ENCODE data around the gene BEST1. TPM values are rescaled to one million over a fixed set of nuclear protein-coding genes. Genes with fewer than 3 reads are reported as not detected.

BEST1 gene
- total and polyA plus RNA-seq, 2 of the 13 experiments (the other 11 are each of a cell fraction or from before 2014, with no cell fraction given) = 0.09 to 0.65 TPM

GRCh38 chr11:61999141-61999975 is 49.2 kb downstream of the BEST1 start (continued):
- TF ChIP-seq REL (CRISPR knock-in tag; conservative IDR thresholded peaks at IDR 0.05) = no peak
- 0 out of 2 replicates have a peak, but pooled peaks have one; percentile 24 for TF ChIP-seq BCL6 (CRISPR knock-in tag; IDR thresholded peaks at IDR 0.05)
- no peak for TF ChIP-seq GABPA (IDR thresholded peaks at IDR 0.05; ENCODE audit: low read depth, low read length)
- no peak for TF ChIP-seq GABPA (CRISPR knock-in tag; IDR thresholded peaks at IDR 0.05; ENCODE audit: low read depth)
- no peak for TF ChIP-seq ZNF512 (CRISPR knock-in tag; IDR thresholded peaks at IDR 0.05)
- TF ChIP-seq ZBTB20 (CRISPR knock-in tag; IDR thresholded peaks at IDR 0.05; ENCODE audit: borderline replicate concordance, low read depth) = no peak
- peak; percentile 57; the same call in 1 of the 2 replicates for TF ChIP-seq ARID5B (CRISPR knock-in tag; IDR thresholded peaks at IDR 0.05)
- TF ChIP-seq ZSCAN30 (CRISPR knock-in tag; IDR thresholded peaks at IDR 0.05) = no peak
- peak; percentile 5; the same call in 1 of the 2 replicates for TF ChIP-seq ZNF280D (CRISPR knock-in tag; IDR thresholded peaks at IDR 0.05)
- TF ChIP-seq ZNF121 (CRISPR knock-in tag; IDR thresholded peaks at IDR 0.05) = peak; percentile 69
- TF ChIP-seq DMAP1 (CRISPR knock-in tag; IDR thresholded peaks at IDR 0.05) = 0 out of 2 replicates have a peak, but pooled peaks have one; percentile 37
- no peak for TF ChIP-seq RARA (CRISPR knock-in tag; IDR thresholded peaks at IDR 0.05)
- TF ChIP-seq ZNF543 (CRISPR knock-in tag; IDR thresholded peaks at IDR 0.05) = no peak
- TF ChIP-seq ADNP (CRISPR knock-in tag; IDR thresholded peaks at IDR 0.05) = no peak
- TF ChIP-seq ZNF296 (CRISPR knock-in tag; conservative IDR thresholded peaks at IDR 0.05) = no peak
- peak; percentile 75 for TF ChIP-seq SOX5 (CRISPR knock-in tag; IDR thresholded peaks at IDR 0.05; ENCODE audit: borderline replicate concordance)
- no peak for TF ChIP-seq ARID4A (CRISPR knock-in tag; IDR thresholded peaks at IDR 0.05; ENCODE audit: borderline replicate concordance)
